Neural progenitor cell (in vitro differentiated cells): ENCODE data around the gene TCF7L1.

Source experiments
- EZH2phosphoT487 ChIP-seq: fragments of 200-600 bp; sonication (generic); IDR thresholded peaks from 2 replicates; pipeline ENCODE4 v1.6.1; 2017; ENCODE audit warnings: antibody characterized with exemption
- TF ChIP-seq, protein P1 (sequence below): fragments of 200-600 bp; sonication (generic); IDR thresholded peaks from 2 replicates; pipeline ENCODE4 v1.5.1; 2017; ENCODE audit warnings: antibody characterized with exemption, mild to moderate bottlenecking

- TF ChIP-seq, protein P1, sequence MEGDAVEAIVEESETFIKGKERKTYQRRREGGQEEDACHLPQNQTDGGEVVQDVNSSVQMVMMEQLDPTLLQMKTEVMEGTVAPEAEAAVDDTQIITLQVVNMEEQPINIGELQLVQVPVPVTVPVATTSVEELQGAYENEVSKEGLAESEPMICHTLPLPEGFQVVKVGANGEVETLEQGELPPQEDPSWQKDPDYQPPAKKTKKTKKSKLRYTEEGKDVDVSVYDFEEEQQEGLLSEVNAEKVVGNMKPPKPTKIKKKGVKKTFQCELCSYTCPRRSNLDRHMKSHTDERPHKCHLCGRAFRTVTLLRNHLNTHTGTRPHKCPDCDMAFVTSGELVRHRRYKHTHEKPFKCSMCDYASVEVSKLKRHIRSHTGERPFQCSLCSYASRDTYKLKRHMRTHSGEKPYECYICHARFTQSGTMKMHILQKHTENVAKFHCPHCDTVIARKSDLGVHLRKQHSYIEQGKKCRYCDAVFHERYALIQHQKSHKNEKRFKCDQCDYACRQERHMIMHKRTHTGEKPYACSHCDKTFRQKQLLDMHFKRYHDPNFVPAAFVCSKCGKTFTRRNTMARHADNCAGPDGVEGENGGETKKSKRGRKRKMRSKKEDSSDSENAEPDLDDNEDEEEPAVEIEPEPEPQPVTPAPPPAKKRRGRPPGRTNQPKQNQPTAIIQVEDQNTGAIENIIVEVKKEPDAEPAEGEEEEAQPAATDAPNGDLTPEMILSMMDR = no peak
- no peak for TF ChIP-seq EZH2phosphoT487
These were observed 115.7 kb downstream of the TCF7L1 start for GRCh38 chr2:85248773-85249509.
